ENCODE measurements around the gene PIEZO1.

PIEZO1 gene

DNA sequence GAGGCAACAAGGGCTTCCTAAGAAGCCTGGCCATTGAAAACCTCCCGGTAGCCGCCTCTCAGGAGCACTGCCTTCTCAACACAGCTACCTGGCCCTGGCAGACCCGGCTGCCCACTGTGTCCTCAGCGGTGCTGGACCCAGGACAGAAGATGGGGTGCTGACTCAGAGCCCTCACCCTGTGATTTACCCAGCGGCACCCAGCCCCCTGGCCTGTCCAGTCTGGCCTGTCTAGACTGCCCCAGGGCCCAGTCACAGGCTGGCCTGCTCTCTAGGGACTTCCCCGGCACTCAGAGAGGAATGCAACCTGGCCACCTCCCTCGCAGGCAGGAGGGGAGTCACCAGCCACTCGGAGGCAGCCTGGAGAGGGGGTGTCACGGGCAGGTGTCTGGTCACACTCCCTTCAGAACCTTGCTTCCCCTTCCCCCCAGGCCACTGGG is 20.1 kb downstream of the PIEZO1 start:
- no peak for DNase-seq

DNA sequence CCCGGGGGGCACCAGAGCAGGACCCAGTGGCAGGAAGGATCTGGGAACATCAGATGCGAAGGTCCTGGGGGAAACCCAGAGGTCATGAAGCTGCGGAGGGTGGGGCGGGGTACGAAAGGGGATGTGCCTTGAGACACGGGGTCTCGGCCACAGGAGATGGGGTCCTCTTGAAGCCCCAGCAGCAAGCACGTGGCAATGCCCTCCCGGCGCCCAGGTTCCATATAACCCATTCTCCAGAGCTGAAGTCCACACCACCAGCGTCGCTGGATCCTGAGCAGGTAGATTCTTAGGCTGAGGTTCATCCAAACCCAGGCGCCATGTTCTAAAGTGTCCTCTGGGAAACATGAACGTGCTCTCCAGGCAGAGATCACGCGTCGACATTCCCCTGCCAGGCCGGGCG is 20.9 kb downstream of the PIEZO1 start:
- DNase-seq: no peak

DNA sequence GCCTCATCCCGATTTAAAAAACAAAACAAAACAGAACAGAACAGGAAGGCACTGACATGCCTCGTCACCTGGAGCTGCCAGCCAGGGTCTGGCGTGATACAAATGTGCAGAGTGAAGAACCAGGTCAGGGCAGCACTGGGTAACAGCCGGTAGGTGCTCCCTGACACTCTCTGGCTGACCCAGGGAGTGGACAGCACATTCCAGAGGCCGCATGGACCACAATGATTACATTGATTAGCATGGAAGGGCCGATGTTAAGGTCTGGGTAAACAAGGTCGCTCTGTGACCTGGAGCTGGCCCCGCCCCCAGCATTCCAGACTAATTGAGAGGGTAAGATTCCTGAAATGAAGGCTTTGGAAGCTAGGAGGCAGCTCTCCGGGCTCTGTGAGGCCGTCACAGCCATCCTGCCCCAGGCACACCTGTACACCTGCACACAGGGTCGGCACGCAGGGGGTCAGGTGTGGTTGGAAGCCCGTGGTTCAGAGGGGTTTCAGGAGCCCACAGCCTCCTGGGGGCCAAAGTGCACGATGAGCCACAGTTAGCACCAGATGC is 21.4 kb downstream of the PIEZO1 start:
- DNase-seq: no peak

DNA sequence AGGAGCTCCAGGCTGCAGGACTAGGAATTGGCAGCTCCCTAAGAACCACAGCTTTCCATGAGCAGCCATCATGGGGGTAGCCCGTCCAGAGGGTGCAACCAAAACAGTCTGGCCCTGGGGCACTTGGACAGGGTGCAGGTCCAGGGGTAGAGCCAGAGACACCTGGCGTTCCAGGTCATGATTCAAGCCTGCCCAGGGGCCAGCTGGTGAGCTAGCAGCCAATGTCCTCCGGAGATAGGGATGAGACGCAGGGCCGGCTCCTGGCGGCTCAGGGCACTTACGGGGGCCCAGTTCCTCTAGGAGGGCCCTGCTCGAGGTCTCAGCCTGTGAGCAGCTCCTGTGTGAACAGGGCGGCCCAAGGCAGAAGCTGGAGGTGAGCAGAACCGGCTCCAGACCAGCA is 22.1 kb downstream of the PIEZO1 start:
- DNase-seq: no peak

DNA sequence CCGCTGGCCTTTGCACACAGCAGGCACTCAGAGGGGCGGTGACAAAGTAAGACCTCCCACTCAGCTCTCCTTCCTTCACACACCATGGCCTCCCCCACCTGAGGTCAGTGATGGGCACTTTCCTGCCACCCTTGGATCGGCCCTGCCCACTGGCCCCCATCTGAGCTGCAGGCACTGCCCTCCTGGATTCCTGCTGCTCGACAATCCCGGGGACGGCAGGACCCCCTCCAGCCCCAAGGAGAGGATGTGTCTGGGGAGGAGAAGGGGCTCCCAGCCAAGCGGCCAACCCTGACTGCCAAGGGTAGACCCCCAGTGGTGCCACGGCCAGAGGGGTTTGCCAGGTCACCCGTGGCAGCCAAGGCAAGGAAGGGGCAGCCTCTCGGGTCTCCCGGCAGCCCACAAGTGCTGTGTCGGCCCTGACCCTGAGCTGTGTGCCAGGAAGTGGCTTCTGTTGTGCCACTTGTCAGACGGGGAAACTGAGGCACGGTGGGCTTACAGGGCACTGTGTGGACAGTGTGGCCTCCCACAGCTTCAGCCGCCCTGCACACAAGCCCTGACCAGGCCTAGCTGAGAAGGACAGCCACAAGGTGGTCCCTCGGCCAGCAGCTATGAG is 22.7 kb downstream of the PIEZO1 start:
- DNase-seq: no peak

DNA sequence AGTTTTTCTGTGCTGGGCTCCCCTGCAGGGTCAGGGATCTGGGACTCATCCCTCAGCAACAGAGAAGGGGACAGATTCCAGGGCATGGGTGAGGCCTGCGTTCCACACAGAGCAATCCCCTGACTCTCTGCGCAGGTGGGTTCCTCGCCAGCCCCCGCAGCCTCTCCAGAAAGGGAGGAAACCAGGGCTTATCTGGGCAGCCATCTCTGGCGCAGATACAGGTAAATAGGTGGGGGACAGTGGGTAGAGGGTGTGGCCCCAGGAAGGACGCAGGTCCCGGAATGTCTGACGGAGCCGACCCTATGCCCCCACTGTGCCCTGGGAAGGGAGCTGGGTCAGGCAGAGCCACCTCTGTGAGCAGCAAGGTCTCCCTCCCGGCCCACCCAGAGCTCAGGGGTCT is 23.2 kb downstream of the PIEZO1 start:
- DNase-seq: no peak

DNA sequence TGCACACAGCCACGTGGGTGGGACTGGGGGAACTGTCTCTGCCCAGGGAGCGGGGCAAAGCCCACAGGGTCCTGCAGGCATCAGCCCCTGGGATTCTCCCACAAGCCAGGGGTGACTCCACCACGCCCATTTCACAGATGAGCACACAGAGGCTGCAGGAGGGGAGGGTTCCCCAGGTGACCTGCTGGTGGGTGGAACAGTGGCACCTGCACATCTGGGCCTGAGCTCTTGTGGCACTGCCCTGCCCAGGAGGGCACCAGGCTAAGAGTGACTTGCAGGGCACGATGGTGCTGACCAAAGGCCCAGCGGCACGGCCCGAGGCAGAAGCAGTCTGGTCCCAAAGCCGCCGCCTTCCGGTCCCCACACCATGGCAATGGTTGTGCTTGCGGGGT is 23.9 kb downstream of the PIEZO1 start:
- DNase-seq: no peak

DNA sequence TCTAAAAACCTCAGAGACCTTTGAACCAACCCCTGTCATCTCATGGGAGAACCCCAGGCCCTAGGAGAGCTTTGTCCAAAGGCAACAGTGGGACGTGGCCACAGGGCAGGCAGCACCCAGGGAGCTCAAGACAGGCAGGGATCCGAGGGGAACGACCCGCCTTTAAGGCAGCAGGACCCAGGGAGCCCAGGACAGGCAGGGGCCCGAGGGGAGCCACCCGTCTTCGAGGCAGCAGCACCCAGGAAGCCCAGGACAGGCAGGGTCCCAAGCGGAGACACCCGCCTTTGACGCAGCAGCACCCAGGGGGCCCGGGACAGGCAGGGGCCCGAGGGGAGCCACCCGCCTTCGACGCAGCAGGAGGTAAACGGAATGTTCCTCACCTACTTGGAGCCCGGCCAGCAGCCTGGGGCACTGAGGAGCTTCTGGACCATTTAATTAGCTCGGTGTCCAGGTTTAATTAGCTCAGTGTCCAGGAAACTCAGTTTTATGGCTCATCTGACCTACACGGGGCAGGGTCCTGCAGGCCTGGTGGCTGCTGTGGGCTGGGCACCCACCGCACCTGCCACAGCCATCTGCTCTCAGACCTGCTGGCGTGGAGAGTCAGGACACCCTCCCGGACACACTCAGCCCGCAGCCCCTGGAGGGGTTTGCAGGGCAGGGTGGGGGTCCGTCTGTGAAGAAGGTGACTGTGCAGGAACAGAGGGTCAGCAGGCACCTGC is 24.4 kb downstream of the PIEZO1 start:
- no peak for DNase-seq

DNA sequence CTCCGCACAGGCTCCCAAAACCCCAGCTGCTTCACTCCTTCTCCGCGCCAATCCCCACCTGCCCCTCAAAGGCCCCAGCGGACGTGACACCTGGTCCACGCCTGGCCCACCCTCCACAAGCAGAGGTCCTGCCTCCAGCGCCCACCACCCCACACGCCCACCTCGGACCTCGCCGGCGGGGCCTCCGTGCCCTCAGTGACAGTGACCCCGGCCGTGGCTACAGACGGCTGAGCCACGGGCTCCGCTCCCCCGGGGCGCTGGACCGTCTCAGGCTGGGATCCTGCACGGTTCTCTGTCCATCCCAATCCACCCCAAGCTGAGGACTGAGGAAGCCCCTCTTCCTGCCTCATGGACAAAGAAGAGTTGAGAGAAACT is 25.1 kb downstream of the PIEZO1 start:
- DNase-seq: no peak

DNA sequence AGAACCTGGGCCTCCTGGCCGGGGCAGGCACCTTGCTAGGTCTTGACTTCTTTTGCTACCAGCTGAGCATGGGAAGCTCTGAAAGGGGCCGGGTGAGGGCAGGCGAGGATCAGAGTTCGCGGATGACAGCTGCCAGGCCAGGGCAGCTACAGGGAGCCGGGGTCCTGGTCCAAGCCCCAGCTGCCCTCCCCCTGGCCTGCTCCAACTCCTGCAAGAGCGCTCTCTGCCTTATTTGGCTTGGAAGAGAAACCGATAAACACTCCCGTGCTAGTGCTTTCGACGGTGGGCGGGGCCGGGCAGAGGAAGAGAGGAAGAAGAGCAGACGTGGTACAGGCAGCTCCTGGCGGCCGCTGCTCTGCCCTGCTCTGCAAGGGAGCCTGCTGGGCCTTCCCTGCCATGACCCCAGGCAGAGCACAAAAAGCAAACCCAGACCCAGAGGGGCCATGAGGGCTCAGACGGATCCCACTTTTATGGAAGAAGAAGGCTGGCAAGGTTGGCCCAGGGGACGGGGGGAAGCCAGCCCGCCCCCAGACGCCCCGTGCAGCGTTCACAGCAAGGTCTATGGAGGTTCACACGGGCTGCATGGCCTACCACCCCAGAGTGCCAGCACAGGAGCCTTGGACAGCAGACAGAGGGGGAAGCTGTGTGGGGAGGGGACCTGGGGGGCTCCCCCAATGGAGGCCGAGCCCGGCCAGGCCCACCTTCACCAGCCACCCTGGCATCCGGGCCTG is 25.6 kb downstream of the PIEZO1 start:
- peak; percentile 68 for DNase-seq

DNA sequence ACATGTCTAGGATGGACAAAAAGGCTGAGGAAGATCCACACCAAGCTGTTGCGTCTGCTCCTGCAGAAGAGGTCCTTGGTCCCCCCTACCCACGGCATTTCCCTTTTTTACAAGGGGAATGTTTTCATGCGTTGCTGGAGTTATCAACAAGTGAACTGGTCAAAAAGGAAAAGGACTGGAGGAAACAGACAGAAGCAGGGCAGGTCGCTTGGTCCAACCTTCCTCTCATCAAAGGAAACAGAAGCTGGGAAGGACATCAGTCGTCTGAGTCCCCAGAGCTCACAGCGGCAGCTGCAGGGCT is 26.1 kb downstream of the PIEZO1 start:
- DNase-seq: no peak

DNA sequence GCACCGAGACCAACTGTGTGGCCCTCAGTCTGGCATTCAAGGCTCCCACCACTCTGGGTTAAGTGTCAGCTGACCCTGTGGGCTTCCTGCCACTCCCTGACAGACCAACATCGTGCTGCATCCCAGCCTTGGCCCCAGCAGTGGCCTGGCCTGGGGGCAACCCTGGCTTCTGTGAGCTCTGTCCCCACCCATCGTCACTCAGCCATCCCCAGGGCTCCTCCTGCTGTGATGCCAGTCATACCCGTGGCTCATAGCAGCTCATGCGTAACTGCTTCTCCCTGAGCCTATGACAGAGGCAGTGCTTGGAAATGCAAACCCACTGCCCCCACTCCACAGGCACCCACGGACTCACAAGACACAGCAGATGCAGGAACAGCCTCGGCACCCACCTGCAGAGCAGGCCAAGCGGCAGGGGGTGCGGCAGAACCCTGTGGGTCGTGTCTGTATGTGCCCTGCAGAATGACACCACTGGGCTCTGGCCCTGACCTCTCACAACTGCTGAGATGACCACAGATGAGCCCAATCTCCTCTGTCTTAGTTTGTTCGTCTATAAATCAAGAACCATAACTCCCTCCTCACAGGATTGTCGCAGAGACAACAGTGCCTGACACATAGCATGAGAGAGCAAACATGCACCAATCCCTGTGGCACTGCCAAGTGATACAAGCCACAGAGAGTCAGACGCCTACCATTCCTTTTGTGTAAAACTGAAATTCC is 26.6 kb downstream of the PIEZO1 start:
- DNase-seq: no peak

DNA sequence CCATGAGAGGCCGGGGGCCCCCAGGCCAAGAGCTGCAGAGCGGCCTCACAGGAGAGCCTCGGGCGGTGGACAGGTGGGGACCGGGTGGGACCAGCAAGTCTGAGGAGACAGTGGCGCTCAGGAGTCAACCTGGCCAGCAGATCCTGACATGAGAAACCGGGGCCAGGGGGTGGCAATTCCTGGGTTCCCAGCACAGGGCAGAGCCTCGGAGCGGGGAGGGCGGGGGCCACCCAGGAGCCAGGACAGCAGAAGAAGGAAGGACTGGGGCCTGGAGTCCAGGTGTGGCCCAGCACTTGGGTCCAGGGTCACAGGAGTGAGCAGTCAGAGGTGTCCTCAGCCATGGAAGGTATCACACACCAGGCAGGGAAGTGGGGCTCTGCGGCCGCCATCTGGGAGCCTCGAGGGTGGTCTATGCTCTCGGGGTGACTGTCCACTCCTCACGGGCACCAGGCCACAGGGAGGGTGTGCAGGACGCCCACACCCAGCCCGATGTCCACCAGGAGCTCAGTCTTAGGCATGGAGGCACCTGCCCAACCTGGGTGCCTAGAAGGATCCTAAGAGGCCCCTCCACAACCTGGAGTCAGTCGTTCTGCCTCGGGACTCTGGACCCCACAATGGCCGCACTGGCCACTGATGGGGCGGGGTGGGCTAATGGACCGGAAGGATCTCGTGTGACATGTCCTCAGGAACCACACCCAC is 29.1 kb downstream of the PIEZO1 start:
- no peak for DNase-seq

DNA sequence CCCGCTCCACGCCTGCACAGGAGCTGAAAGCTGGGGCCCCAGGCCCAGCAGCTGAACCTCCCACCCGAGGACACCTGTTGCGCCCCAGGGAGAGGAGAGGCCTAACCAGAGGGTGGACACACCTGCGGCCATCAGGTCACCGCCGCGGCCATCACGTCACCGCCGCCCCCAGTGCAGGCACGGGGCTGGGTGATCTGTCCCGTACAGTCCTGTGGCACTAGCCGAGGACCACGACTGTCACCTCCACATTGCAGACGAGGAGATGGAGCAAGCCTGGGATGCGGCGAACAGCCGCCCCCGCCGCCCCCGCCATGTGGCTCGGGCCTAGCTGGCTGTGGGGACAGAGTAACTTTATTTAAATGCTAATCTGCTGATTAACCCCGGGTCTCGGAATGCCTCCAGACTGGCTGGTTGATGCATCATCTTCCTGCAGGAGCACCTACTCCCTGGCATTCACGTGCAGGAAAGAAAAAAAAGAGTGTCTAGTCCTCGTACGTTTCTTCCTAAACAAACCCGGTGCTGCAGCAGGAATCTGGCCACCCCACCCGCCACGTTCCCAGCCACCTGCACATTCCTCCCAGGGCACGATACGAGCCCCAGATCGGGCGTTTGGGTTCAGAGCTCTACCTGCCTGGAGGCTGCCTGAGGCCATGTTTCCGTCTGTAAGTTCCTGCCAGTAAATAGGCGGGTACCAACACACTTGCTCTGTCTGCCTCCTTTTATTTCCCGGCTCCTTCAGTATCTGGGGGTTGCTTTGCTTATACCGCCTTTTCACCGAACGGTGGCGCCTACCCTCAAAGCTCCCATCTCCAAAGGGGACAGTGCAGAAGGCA is 29.9 kb downstream of the PIEZO1 start:
- peak; percentile 52 for DNase-seq

DNA sequence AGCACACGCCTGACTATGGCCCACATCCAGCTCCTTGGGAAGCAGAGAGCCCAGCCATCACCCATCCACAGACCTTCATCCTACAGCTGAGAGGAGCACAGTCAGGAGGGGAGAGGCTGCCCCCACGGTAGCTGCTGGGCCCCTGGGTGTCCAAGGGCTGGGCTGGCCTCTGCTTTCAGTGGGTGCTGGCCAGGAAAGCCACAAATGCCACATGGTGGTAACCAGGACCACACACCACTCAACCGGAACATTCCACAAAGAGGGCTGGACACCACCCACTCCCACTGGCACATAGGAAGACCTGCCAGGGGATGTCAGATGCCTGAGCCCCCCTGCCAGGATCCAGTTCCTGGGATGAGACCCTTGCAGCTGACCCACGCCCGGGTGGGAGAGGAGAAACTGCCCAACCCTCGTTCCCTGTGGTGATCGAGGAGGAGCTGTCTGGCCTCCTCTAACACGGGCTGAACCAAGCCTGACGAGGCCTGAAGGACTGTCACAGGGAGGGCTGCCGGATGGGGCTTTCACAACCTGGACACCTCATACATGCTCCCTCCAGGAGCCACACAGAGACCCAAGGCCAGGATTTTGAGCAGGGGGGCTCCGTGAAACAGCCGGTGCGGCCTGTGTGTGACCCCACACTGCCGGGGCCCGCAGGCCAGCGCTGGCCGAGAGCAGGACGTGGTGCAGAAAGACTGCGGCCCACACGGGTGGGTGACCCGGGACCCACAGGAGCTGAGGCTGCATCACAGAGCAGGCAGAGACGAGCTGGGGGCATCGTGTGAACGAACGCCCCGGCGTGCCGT is 30.7 kb downstream of the PIEZO1 start:
- DNase-seq: no peak

DNA sequence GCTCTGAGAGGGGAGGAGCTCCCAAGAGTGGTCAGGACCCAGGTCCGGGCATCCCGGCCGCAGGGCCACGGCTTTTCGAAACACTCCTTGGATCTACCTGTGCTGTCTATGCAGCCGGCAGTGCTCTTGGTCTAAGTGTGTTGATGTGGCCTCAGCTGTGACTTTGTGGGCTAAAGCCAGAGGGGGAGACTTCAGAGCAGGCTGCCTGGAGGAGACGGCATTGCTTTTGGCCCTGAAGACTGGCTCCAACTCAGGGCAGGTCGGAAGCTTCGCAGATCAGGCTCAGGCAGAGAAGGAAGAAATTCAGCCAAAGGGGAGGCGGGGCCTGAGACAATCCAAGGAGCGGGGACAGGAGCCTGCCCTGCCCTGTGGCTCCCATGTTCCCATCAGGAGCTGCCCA is 31.4 kb downstream of the PIEZO1 start:
- no peak for DNase-seq

DNA sequence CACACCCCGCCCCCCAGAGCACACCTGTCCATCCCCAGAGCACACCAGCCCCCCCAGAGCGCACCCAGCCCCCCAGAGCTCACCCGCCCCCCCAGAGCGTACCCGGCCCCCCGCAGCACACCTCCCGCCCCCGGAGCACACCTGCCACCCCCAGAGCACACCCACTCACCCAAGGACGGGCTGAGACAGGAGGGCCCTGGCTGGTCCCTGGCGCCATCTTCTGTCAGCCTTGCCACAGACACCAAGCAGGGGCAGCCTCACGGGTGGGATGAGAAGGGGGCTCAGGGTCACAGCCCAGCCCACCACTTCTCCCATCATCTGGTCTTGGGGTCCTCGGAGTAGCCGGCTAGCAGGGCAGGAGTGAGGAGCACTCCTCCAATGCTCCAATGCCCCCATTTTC is 31.8 kb downstream of the PIEZO1 start:
- no peak for DNase-seq

DNA sequence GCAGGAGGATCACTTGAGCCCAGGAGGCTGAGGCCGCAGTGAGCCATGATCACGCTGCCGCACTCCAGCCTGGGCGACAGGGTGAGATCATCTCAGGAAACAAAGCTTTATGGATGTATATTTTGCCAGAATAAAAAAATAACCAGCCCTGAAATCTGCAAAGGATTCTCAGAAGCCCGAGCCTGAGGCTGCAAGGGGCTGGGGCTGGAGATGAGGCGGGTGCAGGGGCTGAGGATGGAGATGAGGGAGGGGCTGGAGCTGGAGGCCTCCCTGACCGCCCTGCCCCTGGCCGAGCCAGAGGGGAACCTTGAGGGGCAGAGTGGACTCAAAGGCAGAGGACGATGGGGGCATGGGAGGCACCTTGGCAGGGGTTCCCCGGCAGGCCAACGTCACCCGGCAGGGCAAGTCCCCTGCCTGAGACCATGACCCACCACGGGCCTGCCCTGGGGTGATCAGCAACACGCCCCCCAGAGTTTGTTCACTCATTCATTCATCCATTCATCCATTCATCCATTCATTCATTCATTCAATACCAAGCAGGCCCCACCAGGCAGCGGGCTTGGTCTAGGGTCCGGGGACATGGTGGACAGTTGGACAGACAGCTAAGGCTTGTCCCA is 32.5 kb downstream of the PIEZO1 start:
- no peak for DNase-seq

DNA sequence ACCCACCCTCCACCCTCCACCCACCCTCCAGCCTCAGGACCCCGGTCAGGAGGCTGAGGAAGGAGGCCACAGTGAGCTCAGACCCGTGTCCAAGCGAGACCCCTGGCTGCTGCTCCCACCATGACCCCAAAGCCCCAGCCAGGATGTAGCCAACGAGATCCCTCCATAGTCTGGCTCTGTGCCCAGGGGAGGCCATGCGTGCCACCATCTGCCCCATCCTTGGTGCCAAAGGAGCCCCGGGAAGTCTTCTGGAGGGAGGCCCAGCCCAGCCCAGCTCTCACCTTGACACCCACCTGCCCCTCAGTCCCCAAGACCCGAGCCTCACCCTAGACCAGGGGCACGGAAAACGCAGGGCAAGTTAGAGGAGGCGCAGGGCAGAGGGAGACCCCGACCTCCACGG is 34.2 kb downstream of the PIEZO1 start:
- no peak for DNase-seq

DNA sequence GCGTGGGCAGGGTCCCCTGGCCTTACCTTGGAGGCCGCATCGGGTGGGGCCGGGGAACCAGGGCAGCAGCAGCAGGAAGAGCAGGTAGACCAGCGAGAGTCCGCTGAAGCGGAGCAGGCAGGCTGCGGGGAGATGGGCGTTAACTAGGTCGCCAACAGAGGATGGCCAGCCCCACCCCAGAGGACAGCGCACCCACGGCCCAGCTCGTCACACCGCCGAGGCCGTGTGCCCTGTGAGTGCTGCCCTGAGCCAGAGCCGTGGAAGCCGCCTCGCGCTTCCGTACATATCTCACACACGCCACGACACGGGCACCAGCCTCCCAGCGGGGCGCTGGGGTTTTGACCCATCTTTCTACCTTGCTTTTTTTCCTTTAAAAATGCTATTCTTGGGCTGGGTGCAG is 35.7 kb downstream of the PIEZO1 start:
- DNase-seq: no peak

DNA sequence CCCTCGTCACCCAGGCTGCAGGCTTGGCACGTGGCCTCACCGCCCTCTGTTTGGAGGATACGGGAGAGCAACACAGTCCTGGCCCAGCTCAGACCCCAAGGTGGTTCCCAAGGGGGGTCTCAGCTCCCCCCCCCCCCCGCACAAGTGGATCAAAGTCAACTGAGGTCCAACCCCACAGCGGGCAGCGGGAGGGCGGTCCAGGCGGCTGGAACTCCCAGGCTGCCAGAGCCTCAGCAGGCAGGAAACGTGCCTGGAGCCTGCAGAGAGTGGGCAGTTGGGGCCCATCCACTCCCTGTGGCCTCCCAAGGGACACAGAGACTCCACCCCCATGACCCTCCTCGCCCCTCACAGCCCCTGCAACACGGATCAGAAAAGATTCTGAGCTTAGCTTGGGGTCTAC is 36.7 kb downstream of the PIEZO1 start:
- no peak for DNase-seq

Measured in hematopoietic multipotent progenitor cell treated with erythropoietin and hydrocortisone succinate and interleukin-3 and kit ligand, for 4 days (in vitro differentiated cells).